ENCODE measurements around the gene ATMIN. TPM values are rescaled to one million over a fixed set of nuclear protein-coding genes. Genes with fewer than 3 reads are reported as not detected.

The ATMIN gene
- total RNA-seq, 1 experiment from 2014 or later, result 66.6 TPM

- no peak for DNase-seq
- Histone ChIP-seq H2BK12ac (ENCODE audit: insufficient read length, low read depth, low read length) (no peak overlapping the region), H3T11ph (ENCODE audit: low read length) (no peak overlapping the region), H4K5ac (ENCODE audit: insufficient read length, low read depth, low read length) (no peak overlapping the region), H3K79me2 (ENCODE audit: insufficient read depth, low read length) (peaks cover 9% of the 10 kb centered on the region; the same call in 1 of the 2 replicates), H2BK120ac (ENCODE audit: low read depth, low read length, poor library complexity, severe bottlenecking) (no peak overlapping the region), H4K20me1 (ENCODE audit: control insufficient read depth, insufficient read depth, insufficient read length) (no peaks in the 10 kb centered on the region), H4K91ac (ENCODE audit: insufficient read length, low read depth, low read length) (no peak overlapping the region), H3K79me1 (ENCODE audit: insufficient read depth, low read depth, low read length, poor library complexity, severe bottlenecking) (peaks cover 12% of the 10 kb centered on the region), H2BK5ac (ENCODE audit: insufficient read length, low read length) (no peak overlapping the region), H3K4ac (ENCODE audit: low read depth, low read length) (no peak overlapping the region), H2BK20ac (ENCODE audit: low read depth, low read length, poor library complexity, severe bottlenecking) (no peak overlapping the region), H3K4me2 (ENCODE audit: insufficient read depth, insufficient read length, low read length) (no peak overlapping the region), H3K27me3 (ENCODE audit: insufficient read depth, low read length) (no peaks in the 10 kb centered on the region), H3K23ac (ENCODE audit: insufficient read length, low read depth, low read length) (no peak overlapping the region), H2AFZ (ENCODE audit: low read length) (no peak overlapping the region), H3K9me3 (ENCODE audit: control insufficient read depth, low read depth, low read length) (no peaks in the 10 kb centered on the region), H3K9ac (ENCODE audit: extremely low read depth, insufficient read length, low read length) (no peak overlapping the region), H3K23me2 (ENCODE audit: insufficient read length, low read depth, low read length, poor library complexity, severe bottlenecking) (no peaks in the 10 kb centered on the region), H2AK5ac (ENCODE audit: insufficient read length, low read length) (no peak overlapping the region), H3K56ac (ENCODE audit: insufficient read length, low read depth, low read length) (no peak overlapping the region), H3K27ac (ENCODE audit: insufficient read length, low read depth, low read length) (no peak overlapping the region), H4K8ac (replicated peaks; ENCODE audit: insufficient read length, low read depth, low read length) (no peak overlapping the region), H3K18ac (ENCODE audit: insufficient read length, low read depth, low read length) (no peak overlapping the region), H3K14ac (ENCODE audit: insufficient read depth, low read length) (no peak overlapping the region), H2BK15ac (ENCODE audit: low read depth, low read length) (no peak overlapping the region), H3K4me1 (ENCODE audit: insufficient read depth, low read length) (no peaks in the 10 kb centered on the region)
- Mint-ChIP-seq H3K4me1 (peaks cover 0 to 11% of the 10 kb centered on the region in 2 experiments; a peak in 2 of 4 replicates), H3K36me3 (ENCODE audit: insufficient read depth in 1 of 3, low read depth in 3 of 3) (peaks cover 4 to 7% (median 6%) of the 10 kb centered on the region in 3 experiments; a peak in 6 of 7 replicates), H3K9me3 (peaks cover 0 to 2% of the 10 kb centered on the region in 2 experiments; a peak in 2 of 5 replicates), H3K27ac (no peak overlapping the region), H3K27me3 (ENCODE audit: low read depth) (no peaks in the 10 kb centered on the region), H3K4me3 (no peak overlapping the region)
- WGBS (ENCODE audit: extremely low coverage, insufficient read length, low lambda C conversion rate), result no CpG with 5 or more reads among the region's 7 CpGs
- TF ChIP-seq CTCF (conservative IDR thresholded peaks at IDR 0.05), result no peak
These were observed 37.5 kb upstream of the ATMIN start for GRCh38 chr16:80997964-80998620.

Data from H9 (cell line).